Vagina (tissue), 2 donors: Measurements from ENCODE around the gene LHFPL4.

Experiments
- POLR2A ChIP-seq, 2 donors: fragments of 450-650 bp; IDR thresholded peaks; one replicate each; pipeline ENCODE4 v1.6.1; 2017; ENCODE audit warnings: antibody characterized with exemption in 2 of 2, mild to moderate bottlenecking in 2 of 2, moderate library complexity in 2 of 2
- POLR2AphosphoS5 ChIP-seq, 2 donors: sonication (generic); formaldehyde crosslinking; IDR thresholded peaks; one replicate each; pipeline ENCODE4 v1.9.0; 2017; ENCODE audit warnings: antibody characterized with exemption in 2 of 2, mild to moderate bottlenecking in 2 of 2, low read depth in 1 of 2; ENCODE audit not compliant: insufficient read depth in 1 of 2
- TF ChIP-seq, protein P1 (sequence below), 3 experiments: fragments of 450-650 bp in 2 of 3; fragments of 200-600 bp in 1 of 3; sonication (generic) in 1 of 3; IDR thresholded peaks; one replicate each; pipeline ENCODE4 v1.5.1; 2017 to 2019; ENCODE audit warnings: antibody characterized with exemption in 3 of 3, mild to moderate bottlenecking in 2 of 3, moderate library complexity in 2 of 3

DNA sequence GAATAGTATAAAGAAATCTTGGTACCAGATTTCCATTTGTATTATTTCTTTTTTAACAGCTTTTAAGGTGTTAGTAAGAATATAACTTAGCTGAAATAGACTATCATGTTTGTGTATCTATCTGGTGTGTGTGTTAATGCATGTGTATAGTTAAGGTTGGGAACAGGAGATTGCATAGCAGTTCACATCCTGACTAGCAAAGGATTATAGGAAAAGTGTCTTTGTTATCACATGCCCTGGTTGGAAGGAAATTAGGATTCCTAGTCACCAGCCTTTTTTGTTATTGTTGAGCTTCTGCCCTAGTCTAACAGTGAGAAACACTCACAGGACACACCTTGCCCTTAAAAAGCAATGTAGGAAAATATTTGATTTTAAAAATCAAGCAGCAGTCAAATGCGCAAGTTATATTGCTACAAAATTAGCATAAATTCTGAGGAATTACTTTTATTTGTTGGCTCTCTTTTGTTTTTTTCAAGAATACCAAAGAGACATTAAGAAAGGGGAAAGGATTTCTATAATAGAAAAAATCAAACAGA lies 98.0 kb downstream of the LHFPL4 start:
- TF ChIP-seq, protein P1, sequence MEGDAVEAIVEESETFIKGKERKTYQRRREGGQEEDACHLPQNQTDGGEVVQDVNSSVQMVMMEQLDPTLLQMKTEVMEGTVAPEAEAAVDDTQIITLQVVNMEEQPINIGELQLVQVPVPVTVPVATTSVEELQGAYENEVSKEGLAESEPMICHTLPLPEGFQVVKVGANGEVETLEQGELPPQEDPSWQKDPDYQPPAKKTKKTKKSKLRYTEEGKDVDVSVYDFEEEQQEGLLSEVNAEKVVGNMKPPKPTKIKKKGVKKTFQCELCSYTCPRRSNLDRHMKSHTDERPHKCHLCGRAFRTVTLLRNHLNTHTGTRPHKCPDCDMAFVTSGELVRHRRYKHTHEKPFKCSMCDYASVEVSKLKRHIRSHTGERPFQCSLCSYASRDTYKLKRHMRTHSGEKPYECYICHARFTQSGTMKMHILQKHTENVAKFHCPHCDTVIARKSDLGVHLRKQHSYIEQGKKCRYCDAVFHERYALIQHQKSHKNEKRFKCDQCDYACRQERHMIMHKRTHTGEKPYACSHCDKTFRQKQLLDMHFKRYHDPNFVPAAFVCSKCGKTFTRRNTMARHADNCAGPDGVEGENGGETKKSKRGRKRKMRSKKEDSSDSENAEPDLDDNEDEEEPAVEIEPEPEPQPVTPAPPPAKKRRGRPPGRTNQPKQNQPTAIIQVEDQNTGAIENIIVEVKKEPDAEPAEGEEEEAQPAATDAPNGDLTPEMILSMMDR (IDR thresholded peaks at IDR 0.05): no peak
- TF ChIP-seq POLR2A (IDR thresholded peaks at IDR 0.05) (no peak), POLR2AphosphoS5 (IDR thresholded peaks at IDR 0.05; ENCODE audit: insufficient read depth in 1 of 2, low read depth in 1 of 2) (no peak)
